IMR-90 (cell line): ENCODE data around the gene SHROOM3. TPM values are rescaled to one million over a fixed set of nuclear protein-coding genes. Genes with fewer than 3 reads are reported as not detected.

Experiments
- ATAC-seq: fragments of 200-7000 bp; cut with Tn5 transposase; 2 replicates; pipeline ENCODE4 v1.9.1; 2020; ENCODE audit warnings: low read depth, mild to moderate bottlenecking, moderate library complexity
- BruUV-seq: library from RNA; stranded (reverse); fragments of 400-500 nt; replicated peaks from 2 replicates; lab custom pipeline; 2021; lab: Mats Ljungman, UMichigan
- CTCF ChIA-PET: fragments of 300-600 bp; formaldehyde crosslinking; extraction: SDS; loops from one replicate; lab custom pipeline; 2021; ENCODE audit warnings: antibody characterized with exemption; lab: Yijun Ruan, JAX
- POLR2A ChIA-PET: fragments of 300-600 bp; sonication (Branson Sonifier 250); formaldehyde crosslinking; loops from one replicate; lab custom pipeline; 2022; ENCODE audit warnings: antibody characterized with exemption; ENCODE audit not compliant: unreplicated experiment; lab: Charles Lee
- DNase-seq: peaks from one replicate; pipeline ENCODE4 v3.0.0; 2013
- H2AFZ ChIP-seq: replicated peaks from 2 replicates; pipeline ENCODE3; 2013; ENCODE audit warnings: low read length, mild to moderate bottlenecking; ENCODE audit not compliant: poor library complexity
- H2AK5ac ChIP-seq: 2 replicates; pipeline ENCODE4 v1.6.1; 2013; ENCODE audit warnings: low read depth, low read length, inconsistent platforms
- H2AK9ac ChIP-seq: replicated peaks from 2 replicates; pipeline ENCODE3; 2013; ENCODE audit warnings: mild to moderate bottlenecking, low read depth, low read length, moderate library complexity; ENCODE audit not compliant: poor library complexity
- H2BK120ac ChIP-seq: 2 replicates; pipeline ENCODE4 v1.6.1; 2013; ENCODE audit warnings: low read depth, low read length, inconsistent platforms
- H2BK15ac ChIP-seq: 3 replicates; pipeline ENCODE4 v1.6.1; 2013; ENCODE audit warnings: low read depth, low read length, inconsistent platforms
- H2BK20ac ChIP-seq: 2 replicates; pipeline ENCODE4 v1.6.1; 2013; ENCODE audit warnings: low read depth, mild to moderate bottlenecking, inconsistent platforms, low read length, moderate library complexity
- H2BK5ac ChIP-seq: 2 replicates; pipeline ENCODE4 v1.6.1; 2013; ENCODE audit warnings: mild to moderate bottlenecking, low read depth, low read length, inconsistent platforms; ENCODE audit not compliant: poor library complexity, severe bottlenecking
- H3K14ac ChIP-seq: replicated peaks from 2 replicates; pipeline ENCODE4 v1.6.1; 2013; ENCODE audit warnings: low read depth, low read length, inconsistent platforms
- H3K18ac ChIP-seq: 2 replicates; pipeline ENCODE4 v1.6.1; 2013; ENCODE audit warnings: low read depth, low read length, control low read depth
- H3K23ac ChIP-seq: 2 replicates; pipeline ENCODE4 v1.6.1; 2013; ENCODE audit warnings: low read depth, low read length, inconsistent platforms
- H3K27ac ChIP-seq: 2 replicates; pipeline ENCODE4 v1.5.1; 2013; ENCODE audit warnings: mild to moderate bottlenecking, control low read depth, low read length; ENCODE audit not compliant: insufficient read depth
- H3K27me3 ChIP-seq: 2 replicates; pipeline ENCODE4 v1.6.1; 2013; ENCODE audit warnings: low read length; ENCODE audit not compliant: control insufficient read depth, insufficient read depth
- H3K36me3 ChIP-seq: 2 replicates; pipeline ENCODE4 v1.6.1; 2013; ENCODE audit warnings: low read length, mixed read lengths; ENCODE audit not compliant: control insufficient read depth, insufficient read depth
- H3K4ac ChIP-seq: 2 replicates; pipeline ENCODE4 v1.6.1; 2013; ENCODE audit warnings: low read depth, low read length, inconsistent platforms
- H3K4me1 ChIP-seq: 2 replicates; pipeline ENCODE4 v1.6.1; 2013; ENCODE audit warnings: low read length, mixed read lengths; ENCODE audit not compliant: control insufficient read depth, insufficient read depth
- H3K4me2 ChIP-seq: 2 replicates; pipeline ENCODE4 v1.6.1; 2013; ENCODE audit warnings: low read depth, mild to moderate bottlenecking, control low read depth, low read length, moderate library complexity
- H3K4me3 ChIP-seq: 2 replicates; pipeline ENCODE4 v1.5.1; 2013; ENCODE audit warnings: low read depth, mild to moderate bottlenecking, control low read depth, low read length, moderate library complexity; ENCODE audit not compliant: insufficient read depth
- H3K56ac ChIP-seq: 2 replicates; pipeline ENCODE4 v1.6.1; 2013; ENCODE audit warnings: low read length, inconsistent platforms; ENCODE audit not compliant: insufficient read depth; ENCODE audit errors: extremely low read depth
- H3K79me1 ChIP-seq, 2 experiments: 2 replicates each; pipeline ENCODE4 v1.6.1; 2013; ENCODE audit warnings: low read length in 2 of 2, inconsistent platforms in 1 of 2, low read depth in 1 of 2
- H3K9ac ChIP-seq: 2 replicates; pipeline ENCODE4 v1.6.1; 2013; ENCODE audit warnings: low read depth, low read length, control low read depth
- H3K9me1 ChIP-seq: 2 replicates; pipeline ENCODE4 v1.6.1; 2013; ENCODE audit warnings: low read length, inconsistent platforms; ENCODE audit not compliant: insufficient read depth
- H3K9me3 ChIP-seq: 2 replicates; pipeline ENCODE4 v1.6.1; 2013; ENCODE audit warnings: low read length; ENCODE audit not compliant: control insufficient read depth, insufficient read depth
- H4K20me1 ChIP-seq: 2 replicates; pipeline ENCODE4 v1.6.1; 2013; ENCODE audit warnings: low read length, inconsistent platforms; ENCODE audit not compliant: insufficient read depth
- H4K5ac ChIP-seq: 2 replicates; pipeline ENCODE4 v1.6.1; 2013; ENCODE audit warnings: mild to moderate bottlenecking, low read depth, low read length, control low read depth
- H4K8ac ChIP-seq, 2 experiments: 2 replicates each; pipeline ENCODE4 v1.6.1; 2013; ENCODE audit warnings: low read depth in 2 of 2, low read length in 2 of 2, control low read depth in 1 of 2, inconsistent platforms in 1 of 2
- H4K91ac ChIP-seq: 2 replicates; pipeline ENCODE4 v1.6.1; 2013; ENCODE audit warnings: low read depth, low read length, inconsistent platforms; ENCODE audit not compliant: insufficient read depth
- RAD21 ChIP-seq: IDR thresholded peaks from 2 replicates; pipeline ENCODE4 v1.6.1; 2012; ENCODE audit warnings: low read length, improper control_type of control experiment
- RCOR1 ChIP-seq: IDR thresholded peaks from 2 replicates; pipeline ENCODE4 v1.6.1; 2012; ENCODE audit warnings: mild to moderate bottlenecking, low read length, improper control_type of control experiment; ENCODE audit not compliant: insufficient replicate concordance
- WGBS, 2 experiments: methylation state at CpG; one replicate each; pipeline versions ENCODE4 v1.1.5 to v1.1.7; 2013; ENCODE audit warnings: missing lambda C conversion rate in 2 of 2; ENCODE audit not compliant: insufficient read length in 1 of 2; ENCODE audit errors: extremely low coverage in 2 of 2; 5-methylcytosine and 5-hydroxymethylcytosine counted together
- dilution Hi-C: fragments of 300-500 bp; cut with HindIII; formaldehyde crosslinking; loops from one replicate; pipeline ENCODE4 v1.14.3; 2018; ENCODE audit warnings: low sequenced_read_pairs; ENCODE audit not compliant: unreplicated experiment
- in situ Hi-C: fragments of 300-500 bp; cut with MboI; formaldehyde crosslinking; loops from 3 replicates; pipeline ENCODE4 v1.14.3; 2019; ENCODE audit warnings: low sequenced_read_pairs, inconsistent platforms, mixed read lengths
- intact Hi-C: fragments of 100-400 bp; cut with micrococcal nuclease; formaldehyde crosslinking; loops from 2 replicates; pipeline ENCODE4 v1.10.0; 2022
- polyA plus RNA-seq, 3 experiments: library from polyadenylated mRNA; depleted of rRNA; stranded (reverse); fragments of >200 nt; gene quantifications; 2 replicates each; pipeline ENCODE4 v1.2.3, GENCODE V29; 2012; ENCODE audit warnings: low replicate concordance in 1 of 3
- total RNA-seq: library from RNA; depleted of rRNA; stranded (reverse); fragments of >200 nt; gene quantifications from 2 replicates; pipeline ENCODE4 v1.2.3, GENCODE V29; 2012

Gene SHROOM3
- total and polyA plus RNA-seq, 2 of the 4 experiments (the other 2 are of a cell fraction): 10.8 to 19.5 TPM

DNA sequence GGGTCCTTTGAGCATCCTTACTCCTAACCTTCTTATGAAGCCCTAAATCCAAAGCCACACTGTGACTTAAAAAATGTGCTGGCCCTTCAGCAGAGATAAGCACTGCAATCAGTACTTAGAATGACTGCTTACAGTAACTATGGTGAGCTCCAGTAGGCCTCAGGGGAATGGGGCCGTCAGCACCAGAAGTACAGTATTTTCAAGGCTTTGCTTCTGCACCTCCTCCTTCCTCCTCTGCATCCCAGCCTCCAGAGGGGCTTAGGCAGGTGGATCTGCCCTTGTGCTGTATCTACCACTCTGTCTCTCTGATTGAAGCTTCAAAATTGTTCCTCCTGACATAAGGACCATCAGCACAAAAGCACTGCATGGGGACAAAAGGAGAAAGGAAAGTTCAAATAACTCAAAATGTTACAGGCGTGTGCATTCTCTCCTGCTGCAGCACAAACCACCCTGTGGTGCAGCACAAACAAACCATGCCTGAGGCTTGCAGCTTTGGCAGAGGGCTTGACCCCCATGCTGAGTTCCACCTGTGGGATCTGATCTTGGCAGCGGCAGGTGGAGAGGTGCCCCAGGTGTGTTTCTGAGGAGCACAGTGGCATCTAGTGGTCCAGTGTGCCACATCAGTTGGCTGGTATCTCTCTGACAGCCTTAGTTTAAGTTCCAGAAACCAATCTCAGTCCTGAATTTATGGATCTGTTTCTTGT, 298.2 kb downstream of the SHROOM3 start:
- Histone ChIP-seq H3K36me3 (peaks cover 6% of the 10 kb centered on the region; the same call in 1 of the 2 replicates), H3K18ac (peak overlapping the region; percentile 0; the same call in 1 of the 2 replicates), H2BK5ac (peak overlapping the region; percentile 69), H3K23ac (peak overlapping the region; percentile 75; the same call in 1 of the 2 replicates), H4K20me1 (no peaks in the 10 kb centered on the region), H3K9me1 (peaks cover 31% of the 10 kb centered on the region), H3K56ac (no peak overlapping the region), H3K79me1 (peaks cover 37 to 61% of the 10 kb centered on the region in 2 experiments), H3K4ac (peak overlapping the region; percentile 84), H2AK9ac (no peak overlapping the region), H3K4me1 (peaks cover 20% of the 10 kb centered on the region), H3K9me3 (no peaks in the 10 kb centered on the region), H2AK5ac (peak overlapping the region; percentile 85), H2BK15ac (peak overlapping the region; percentile 40; the same call in 2 of the 3 replicates), H3K27ac (peak overlapping the region; percentile 25; the same call in 1 of the 2 replicates), H4K8ac (peak overlapping the region in 1 of 2 experiments; percentile 80; a peak in 3 of 4 replicates), H2BK120ac (peak overlapping the region; percentile 92), H4K91ac (peak overlapping the region; percentile 48), H3K9ac (no peak overlapping the region), H3K14ac (peak overlapping the region; percentile 91), H3K27me3 (no peaks in the 10 kb centered on the region), H2BK20ac (peak overlapping the region; percentile 87), H3K4me2 (no peak overlapping the region), H2AFZ (no peak overlapping the region), H3K4me3 (no peak overlapping the region), H4K5ac (peak overlapping the region; percentile 79; the same call in 1 of the 2 replicates)
- ChIA-PET CTCF (interaction anchor here (0.6 to 1.2 kb wide), 2 partner anchors 10 to 17 kb away, joined by 3 to 4 read pairs; no protein-coding TSS in a partner anchor), POLR2A (no interaction called here)
- 92% methylated on average over 2 of the region's 3 CpGs; no CpG with 5 or more reads in 1 of the 2 experiments for WGBS, 2 experiments
- in situ Hi-C loops: no loop called here
- BruUV-seq: no TSS peak
- no peak for ATAC-seq
- intact Hi-C loops: no loop called here
- dilution Hi-C loops: no loop called here
- DNase-seq: no peak
- TF ChIP-seq RCOR1: no peak
- peak; percentile 2; the same call in 1 of the 2 replicates for TF ChIP-seq RAD21
